ENCODE measurements around the gene UBE2O.

- no peak for TF ChIP-seq EZH2 (IDR thresholded peaks at IDR 0.05; ENCODE audit: insufficient read depth, poor library complexity, severe bottlenecking)
- no peak for TF ChIP-seq EZH2phosphoT487 (IDR thresholded peaks at IDR 0.05; ENCODE audit: insufficient read depth, low read depth)
These were observed 96.0 kb downstream of the UBE2O start for GRCh38 chr17:76356803-76357456.
